B cell (primary cell): ENCODE measurements around the gene B4GALT3.

Experiments used
- CTCF ChIP-seq: fragments of 200-600 bp; IDR thresholded peaks from one replicate; pipeline ENCODE4 v1.8.0; 2022; ENCODE audit warnings: antibody characterized with exemption, mild to moderate bottlenecking
- EZH2 ChIP-seq: IDR thresholded peaks from 2 replicates; pipeline ENCODE4 v1.6.1; 2012; ENCODE audit warnings: borderline replicate concordance, low read depth, mild to moderate bottlenecking, moderate library complexity, low read length; ENCODE audit not compliant: insufficient read depth, poor library complexity, severe bottlenecking

- TF ChIP-seq CTCF, result no peak
- TF ChIP-seq EZH2, result no peak
These were observed 45.1 kb upstream of the B4GALT3 start for GRCh38 chr1:161222175-161223019.
